ENCODE results near the gene PZP. TPM values are rescaled to one million over a fixed set of nuclear protein-coding genes. Genes with fewer than 3 reads are reported as not detected.

Gene PZP
- total and polyA plus RNA-seq, 2 experiments from 2014 or later: 0.92 TPM; not detected in 1

DNA sequence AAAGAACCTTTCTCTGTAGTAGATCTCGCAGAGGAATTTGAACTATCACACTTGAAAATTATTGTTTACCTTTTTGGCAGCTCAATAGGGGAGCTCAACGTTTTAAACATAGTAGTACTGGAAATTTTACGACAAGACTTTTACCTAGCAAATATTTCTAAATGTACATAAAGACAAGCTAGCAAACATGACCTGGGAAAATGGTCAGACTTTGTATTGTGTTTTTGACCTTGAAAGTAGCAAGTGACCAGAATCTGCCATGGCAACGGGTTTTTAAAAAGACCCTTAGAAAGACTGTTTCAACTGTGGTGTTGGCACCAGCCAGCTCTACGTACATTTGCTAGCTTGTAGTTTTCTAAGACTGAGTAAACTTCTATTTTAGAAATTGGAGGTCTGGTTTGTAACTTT is 72.3 kb downstream of the PZP start (continued):
- TF ChIP-seq, protein P1, sequence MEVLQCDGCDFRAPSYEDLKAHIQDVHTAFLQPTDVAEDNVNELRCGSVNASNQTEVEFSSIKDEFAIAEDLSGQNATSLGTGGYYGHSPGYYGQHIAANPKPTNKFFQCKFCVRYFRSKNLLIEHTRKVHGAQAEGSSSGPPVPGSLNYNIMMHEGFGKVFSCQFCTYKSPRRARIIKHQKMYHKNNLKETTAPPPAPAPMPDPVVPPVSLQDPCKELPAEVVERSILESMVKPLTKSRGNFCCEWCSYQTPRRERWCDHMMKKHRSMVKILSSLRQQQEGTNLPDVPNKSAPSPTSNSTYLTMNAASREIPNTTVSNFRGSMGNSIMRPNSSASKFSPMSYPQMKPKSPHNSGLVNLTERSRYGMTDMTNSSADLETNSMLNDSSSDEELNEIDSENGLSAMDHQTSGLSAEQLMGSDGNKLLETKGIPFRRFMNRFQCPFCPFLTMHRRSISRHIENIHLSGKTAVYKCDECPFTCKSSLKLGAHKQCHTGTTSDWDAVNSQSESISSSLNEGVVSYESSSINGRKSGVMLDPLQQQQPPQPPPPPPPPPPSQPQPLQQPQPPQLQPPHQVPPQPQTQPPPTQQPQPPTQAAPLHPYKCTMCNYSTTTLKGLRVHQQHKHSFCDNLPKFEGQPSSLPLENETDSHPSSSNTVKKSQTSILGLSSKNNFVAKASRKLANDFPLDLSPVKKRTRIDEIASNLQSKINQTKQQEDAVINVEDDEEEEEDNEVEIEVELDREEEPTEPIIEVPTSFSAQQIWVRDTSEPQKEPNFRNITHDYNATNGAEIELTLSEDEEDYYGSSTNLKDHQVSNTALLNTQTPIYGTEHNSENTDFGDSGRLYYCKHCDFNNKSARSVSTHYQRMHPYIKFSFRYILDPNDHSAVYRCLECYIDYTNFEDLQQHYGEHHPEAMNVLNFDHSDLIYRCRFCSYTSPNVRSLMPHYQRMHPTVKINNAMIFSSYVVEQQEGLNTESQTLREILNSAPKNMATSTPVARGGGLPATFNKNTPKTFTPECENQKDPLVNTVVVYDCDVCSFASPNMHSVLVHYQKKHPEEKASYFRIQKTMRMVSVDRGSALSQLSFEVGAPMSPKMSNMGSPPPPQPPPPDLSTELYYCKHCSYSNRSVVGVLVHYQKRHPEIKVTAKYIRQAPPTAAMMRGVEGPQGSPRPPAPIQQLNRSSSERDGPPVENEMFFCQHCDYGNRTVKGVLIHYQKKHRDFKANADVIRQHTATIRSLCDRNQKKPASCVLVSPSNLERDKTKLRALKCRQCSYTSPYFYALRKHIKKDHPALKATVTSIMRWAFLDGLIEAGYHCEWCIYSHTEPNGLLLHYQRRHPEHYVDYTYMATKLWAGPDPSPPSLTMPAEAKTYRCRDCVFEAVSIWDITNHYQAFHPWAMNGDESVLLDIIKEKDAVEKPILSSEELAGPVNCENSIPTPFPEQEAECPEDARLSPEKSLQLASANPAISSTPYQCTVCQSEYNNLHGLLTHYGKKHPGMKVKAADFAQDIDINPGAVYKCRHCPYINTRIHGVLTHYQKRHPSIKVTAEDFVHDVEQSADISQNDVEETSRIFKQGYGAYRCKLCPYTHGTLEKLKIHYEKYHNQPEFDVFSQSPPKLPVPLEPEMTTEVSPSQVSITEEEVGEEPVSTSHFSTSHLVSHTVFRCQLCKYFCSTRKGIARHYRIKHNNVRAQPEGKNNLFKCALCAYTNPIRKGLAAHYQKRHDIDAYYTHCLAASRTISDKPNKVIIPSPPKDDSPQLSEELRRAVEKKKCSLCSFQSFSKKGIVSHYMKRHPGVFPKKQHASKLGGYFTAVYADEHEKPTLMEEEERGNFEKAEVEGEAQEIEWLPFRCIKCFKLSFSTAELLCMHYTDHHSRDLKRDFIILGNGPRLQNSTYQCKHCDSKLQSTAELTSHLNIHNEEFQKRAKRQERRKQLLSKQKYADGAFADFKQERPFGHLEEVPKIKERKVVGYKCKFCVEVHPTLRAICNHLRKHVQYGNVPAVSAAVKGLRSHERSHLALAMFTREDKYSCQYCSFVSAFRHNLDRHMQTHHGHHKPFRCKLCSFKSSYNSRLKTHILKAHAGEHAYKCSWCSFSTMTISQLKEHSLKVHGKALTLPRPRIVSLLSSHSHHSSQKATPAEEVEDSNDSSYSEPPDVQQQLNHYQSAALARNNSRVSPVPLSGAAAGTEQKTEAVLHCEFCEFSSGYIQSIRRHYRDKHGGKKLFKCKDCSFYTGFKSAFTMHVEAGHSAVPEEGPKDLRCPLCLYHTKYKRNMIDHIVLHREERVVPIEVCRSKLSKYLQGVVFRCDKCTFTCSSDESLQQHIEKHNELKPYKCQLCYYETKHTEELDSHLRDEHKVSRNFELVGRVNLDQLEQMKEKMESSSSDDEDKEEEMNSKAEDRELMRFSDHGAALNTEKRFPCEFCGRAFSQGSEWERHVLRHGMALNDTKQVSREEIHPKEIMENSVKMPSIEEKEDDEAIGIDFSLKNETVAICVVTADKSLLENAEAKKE (CRISPR knock-in tag; IDR thresholded peaks at IDR 0.05): no peak
- TF ChIP-seq STAT1 (IDR thresholded peaks at IDR 0.05; ENCODE audit: unreplicated experiment): no peak
- TF ChIP-seq ZNF331 (CRISPR knock-in tag; IDR thresholded peaks at IDR 0.05; ENCODE audit: low read depth): no peak
- no peak for TF ChIP-seq NANOG (IDR thresholded peaks at IDR 0.05; ENCODE audit: borderline replicate concordance)
- TF ChIP-seq CREB1 (CRISPR knock-in tag; IDR thresholded peaks at IDR 0.05; ENCODE audit: low read depth): no peak
- TF ChIP-seq ETS1 (IDR thresholded peaks at IDR 0.05): no peak
- TF ChIP-seq JUNB (IDR thresholded peaks at IDR 0.05; ENCODE audit: unreplicated experiment): no peak
- TF ChIP-seq POLR2AphosphoS5 (IDR thresholded peaks at IDR 0.05; ENCODE audit: low read depth): no peak
- no peak for TF ChIP-seq CTCF (conservative IDR thresholded peaks at IDR 0.05; ENCODE audit: low read depth in 2 of 2)
- TF ChIP-seq EZH2phosphoT487 (IDR thresholded peaks at IDR 0.05; ENCODE audit: unreplicated experiment): no peak
- no peak for TF ChIP-seq REST (IDR thresholded peaks at IDR 0.05; ENCODE audit: unreplicated experiment)

Measured in GM23338 (cell line).